ENCODE results near the gene STX11.
A peak's percentile ranks its signal among the peaks of the same experiment; 100 is the strongest.

Gene STX11

GRCh38 chr6:144216668-144217218 is 66.4 kb downstream of the STX11 start:
- DNase-seq: no peak

GRCh38 chr6:144217264-144217663 is 66.9 kb downstream of the STX11 start:
- no peak for DNase-seq

- DNase-seq: no peak
These were observed 67.5 kb downstream of the STX11 start for GRCh38 chr6:144217797-144218196.

GRCh38 chr6:144219056-144219685 is 68.9 kb downstream of the STX11 start:
- peak; percentile 67 for DNase-seq

- no peak for DNase-seq
These were observed 69.9 kb downstream of the STX11 start for GRCh38 chr6:144220031-144220790.

- no peak for DNase-seq
These were observed 73.4 kb downstream of the STX11 start for GRCh38 chr6:144223686-144224085.

GRCh38 chr6:144231721-144232120 is 81.4 kb downstream of the STX11 start:
- DNase-seq: no peak

GRCh38 chr6:144232176-144232831 is 82.0 kb downstream of the STX11 start:
- no peak for DNase-seq

GRCh38 chr6:144232832-144233230 is 82.5 kb downstream of the STX11 start:
- DNase-seq: no peak

GRCh38 chr6:144234399-144234798 is 84.1 kb downstream of the STX11 start:
- DNase-seq: no peak

- no peak for DNase-seq
These were observed 84.6 kb downstream of the STX11 start for GRCh38 chr6:144234935-144235334.
